Transverse colon (tissue), 4 donors: ENCODE measurements around the gene ASGR1.

Source experiments
- POLR2A ChIP-seq: fragments of 450-650 bp; IDR thresholded peaks from one replicate; pipeline ENCODE4 v1.6.1; 2016; ENCODE audit warnings: antibody characterized with exemption, mild to moderate bottlenecking, moderate library complexity
- POLR2AphosphoS5 ChIP-seq, 3 donors: sonication (generic); formaldehyde crosslinking; IDR thresholded peaks; one replicate each; pipeline ENCODE4 v1.6.1; 2016; ENCODE audit warnings: antibody characterized with exemption in 3 of 3
- TF ChIP-seq, protein P1 (sequence below), 5 experiments: fragments of 200-600 bp in 3 of 5; fragments of 450-650 bp in 2 of 5; sonication (generic) in 3 of 5; IDR thresholded peaks; 1 replicate in 2 of 5; 2 replicates in 3 of 5; pipeline ENCODE4 v1.5.1; 2016 to 2017; ENCODE audit warnings: antibody characterized with exemption in 5 of 5, inconsistent platforms in 3 of 5, mild to moderate bottlenecking in 2 of 5, moderate library complexity in 1 of 5

DNA sequence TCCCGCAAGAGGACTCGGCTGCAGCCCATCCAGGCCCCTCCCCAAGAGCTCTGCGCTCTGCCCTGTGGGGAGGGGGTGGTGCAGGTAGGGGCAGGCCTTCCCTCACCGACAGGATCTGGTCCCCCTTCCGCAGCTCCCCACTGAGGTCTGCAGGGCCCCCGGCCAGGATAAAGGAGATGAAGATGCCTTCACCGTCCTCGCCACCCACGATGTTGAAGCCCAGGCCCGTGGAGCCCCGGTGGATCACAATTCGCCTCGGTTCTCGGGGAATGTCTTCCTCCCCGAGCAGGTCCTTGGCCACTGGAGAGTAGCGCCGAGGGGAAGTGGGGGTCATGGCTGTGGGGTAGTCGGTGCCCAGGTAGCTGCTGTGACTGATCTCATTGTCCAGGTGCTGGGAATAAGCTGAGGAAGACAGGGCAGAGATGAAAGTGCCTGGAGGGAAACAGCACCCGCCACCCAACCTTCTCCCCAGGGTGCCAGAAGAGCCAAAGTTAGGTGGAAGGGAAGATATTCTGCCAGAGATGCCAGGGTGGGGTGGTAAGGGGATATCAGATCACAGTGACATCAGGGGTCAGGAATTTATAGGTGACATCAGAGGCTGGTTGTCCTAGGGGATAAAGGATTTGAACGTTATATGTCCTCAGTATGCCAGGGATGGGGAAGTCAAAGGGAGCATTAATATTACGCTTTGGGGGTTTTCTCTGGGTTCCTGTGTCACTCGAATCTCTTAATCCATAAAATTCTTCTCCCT lies 17.7 kb upstream of the ASGR1 start:
- TF ChIP-seq POLR2AphosphoS5 (IDR thresholded peaks at IDR 0.05) (no peak), POLR2A (no peak)
- TF ChIP-seq, protein P1, sequence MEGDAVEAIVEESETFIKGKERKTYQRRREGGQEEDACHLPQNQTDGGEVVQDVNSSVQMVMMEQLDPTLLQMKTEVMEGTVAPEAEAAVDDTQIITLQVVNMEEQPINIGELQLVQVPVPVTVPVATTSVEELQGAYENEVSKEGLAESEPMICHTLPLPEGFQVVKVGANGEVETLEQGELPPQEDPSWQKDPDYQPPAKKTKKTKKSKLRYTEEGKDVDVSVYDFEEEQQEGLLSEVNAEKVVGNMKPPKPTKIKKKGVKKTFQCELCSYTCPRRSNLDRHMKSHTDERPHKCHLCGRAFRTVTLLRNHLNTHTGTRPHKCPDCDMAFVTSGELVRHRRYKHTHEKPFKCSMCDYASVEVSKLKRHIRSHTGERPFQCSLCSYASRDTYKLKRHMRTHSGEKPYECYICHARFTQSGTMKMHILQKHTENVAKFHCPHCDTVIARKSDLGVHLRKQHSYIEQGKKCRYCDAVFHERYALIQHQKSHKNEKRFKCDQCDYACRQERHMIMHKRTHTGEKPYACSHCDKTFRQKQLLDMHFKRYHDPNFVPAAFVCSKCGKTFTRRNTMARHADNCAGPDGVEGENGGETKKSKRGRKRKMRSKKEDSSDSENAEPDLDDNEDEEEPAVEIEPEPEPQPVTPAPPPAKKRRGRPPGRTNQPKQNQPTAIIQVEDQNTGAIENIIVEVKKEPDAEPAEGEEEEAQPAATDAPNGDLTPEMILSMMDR (IDR thresholded peaks at IDR 0.05): no peak
